ENCODE results near the gene C4orf54.

- TF ChIP-seq, protein P1, sequence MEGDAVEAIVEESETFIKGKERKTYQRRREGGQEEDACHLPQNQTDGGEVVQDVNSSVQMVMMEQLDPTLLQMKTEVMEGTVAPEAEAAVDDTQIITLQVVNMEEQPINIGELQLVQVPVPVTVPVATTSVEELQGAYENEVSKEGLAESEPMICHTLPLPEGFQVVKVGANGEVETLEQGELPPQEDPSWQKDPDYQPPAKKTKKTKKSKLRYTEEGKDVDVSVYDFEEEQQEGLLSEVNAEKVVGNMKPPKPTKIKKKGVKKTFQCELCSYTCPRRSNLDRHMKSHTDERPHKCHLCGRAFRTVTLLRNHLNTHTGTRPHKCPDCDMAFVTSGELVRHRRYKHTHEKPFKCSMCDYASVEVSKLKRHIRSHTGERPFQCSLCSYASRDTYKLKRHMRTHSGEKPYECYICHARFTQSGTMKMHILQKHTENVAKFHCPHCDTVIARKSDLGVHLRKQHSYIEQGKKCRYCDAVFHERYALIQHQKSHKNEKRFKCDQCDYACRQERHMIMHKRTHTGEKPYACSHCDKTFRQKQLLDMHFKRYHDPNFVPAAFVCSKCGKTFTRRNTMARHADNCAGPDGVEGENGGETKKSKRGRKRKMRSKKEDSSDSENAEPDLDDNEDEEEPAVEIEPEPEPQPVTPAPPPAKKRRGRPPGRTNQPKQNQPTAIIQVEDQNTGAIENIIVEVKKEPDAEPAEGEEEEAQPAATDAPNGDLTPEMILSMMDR (IDR thresholded peaks at IDR 0.05), result no peak
- TF ChIP-seq POLR2A (IDR thresholded peaks at IDR 0.05), result no peak
Measured at GRCh38 chr4:99622341-99622740, 35.3 kb downstream of the C4orf54 start.
